ENCODE measurements around the gene TRPM4. TPM values are rescaled to one million over a fixed set of nuclear protein-coding genes. Genes with fewer than 3 reads are reported as not detected.

TRPM4 gene
- total RNA-seq, 2 donors from 2014 or later, result 20.6 to 22.8 TPM

Other genes with a start within 250 kb of the TRPM4 start
- gene DHDH, start 224.1 kb upstream of the TRPM4 start, total RNA-seq, result not detected
- 10 to 100 TPM; 10.7 to 21.2 TPM for gene BAX, start 202.9 kb upstream of the TRPM4 start, total RNA-seq
- gene FTL, start 192.5 kb upstream of the TRPM4 start, total RNA-seq, result 1,000 to 10,000 TPM; 1,493 to 3,053 TPM
- gene GYS1, start 164.5 kb upstream of the TRPM4 start, total RNA-seq, result 10 to 100 TPM; 72.1 to 88.1 TPM
- gene RUVBL2, start 163.9 kb upstream of the TRPM4 start, total RNA-seq, result 10 to 100 TPM; 49.1 to 87.7 TPM
- gene LHB, start 140.7 kb upstream of the TRPM4 start, total RNA-seq, result not detected
- gene CGB3, start 133.5 kb upstream of the TRPM4 start, total RNA-seq, result not detected
- not detected for gene CGB2, start 125.9 kb upstream of the TRPM4 start, total RNA-seq
- not detected for gene CGB1, start 120.9 kb upstream of the TRPM4 start, total RNA-seq
- gene CGB5, start 113.9 kb upstream of the TRPM4 start, total RNA-seq, result not detected
- not detected for gene CGB8, start 108.7 kb upstream of the TRPM4 start, total RNA-seq
- gene CGB7, start 100.0 kb upstream of the TRPM4 start, total RNA-seq, result not detected
- gene NTF4, start 93.0 kb upstream of the TRPM4 start, total RNA-seq, result not detected
- 1 to 10 TPM in 1 of 2 donors, under 1 TPM in 1; 0.35 to 3.2 TPM for gene KCNA7, start 85.1 kb upstream of the TRPM4 start, total RNA-seq
- gene SNRNP70, start 72.3 kb upstream of the TRPM4 start, total RNA-seq, result 10 to 100 TPM; 62.7 to 89.4 TPM
- 10 to 100 TPM; 31.5 to 35.0 TPM for gene LIN7B, start 43.4 kb upstream of the TRPM4 start, total RNA-seq
- gene C19orf73, start 38.6 kb upstream of the TRPM4 start, total RNA-seq, result 1 to 10 TPM; 3.1 to 5.9 TPM
- gene PPFIA3, start 38.2 kb upstream of the TRPM4 start, total RNA-seq, result 1 to 10 TPM; 5.0 to 6.8 TPM
- 1,000 to 10,000 TPM in 1 of 2 donors, 100 to 1,000 TPM in 1; 558 to 1,164 TPM for gene HRC, start 2.4 kb upstream of the TRPM4 start, total RNA-seq
- under 1 TPM; 0.56 to 0.90 TPM for gene SLC6A16, start 167.4 kb downstream of the TRPM4 start, total RNA-seq
- 10 to 100 TPM in 1 of 2 donors, 1 to 10 TPM in 1; 2.6 to 12.1 TPM for gene CD37, start 177.6 kb downstream of the TRPM4 start, total RNA-seq
- gene TEAD2, start 204.6 kb downstream of the TRPM4 start, total RNA-seq, result 10 to 100 TPM; 39.8 to 45.3 TPM
- gene DKKL1, start 206.1 kb downstream of the TRPM4 start, total RNA-seq, result not detected
- gene KASH5, start 230.5 kb downstream of the TRPM4 start, total RNA-seq, result not detected

Measured in right atrium auricular region (tissue), 2 donors.